SK-N-SH (cell line): ENCODE measurements around the gene LILRB3. TPM values are rescaled to one million over a fixed set of nuclear protein-coding genes. Genes with fewer than 3 reads are reported as not detected.

Experiments used
- CTCF ChIA-PET: fragments of 300-600, 350-600 bp; formaldehyde crosslinking; extraction: SDS; loops from one replicate; lab custom pipeline; 2021; lab: Yijun Ruan, JAX
- POLR2A ChIA-PET: fragments of 350-600 bp; sonication (Branson Sonifier 250); formaldehyde crosslinking; extraction: SDS; loops from one replicate; lab custom pipeline; 2020; ENCODE audit warnings: antibody characterized with exemption, inconsistent platforms; lab: Yijun Ruan, JAX
- DNase-seq: peaks from one replicate; pipeline ENCODE4 v3.0.0; 2012
- H2AFZ ChIP-seq: fragments of 200-600 bp; sonication (generic); 2 replicates; pipeline ENCODE4 v1.8.1; 2016; ENCODE audit warnings: antibody characterized with exemption, mild to moderate bottlenecking, low read depth
- H3F3A ChIP-seq: fragments of 200-600 bp; sonication (generic); replicated peaks from 2 replicates; pipeline ENCODE3; 2016; ENCODE audit warnings: antibody characterized with exemption, mild to moderate bottlenecking; ENCODE audit not compliant: insufficient read depth
- H3K27ac ChIP-seq, 2 experiments: fragments of 200-500 bp in 1 of 2; fragments of 200-600 bp in 1 of 2; sonication (Bioruptor generic) in 1 of 2; sonication (generic), shearing (Covaris generic) in 1 of 2; 2 replicates each; pipeline versions ENCODE4 v1.5.1 to v1.6.1; 2014 to 2016; ENCODE audit warnings: low read depth in 2 of 2, inconsistent platforms in 1 of 2, low read length in 1 of 2, mild to moderate bottlenecking in 1 of 2, mixed read lengths in 1 of 2
- H3K27me3 ChIP-seq: fragments of 200-600 bp; sonication (generic), shearing (Covaris generic); 2 replicates; pipeline ENCODE4 v1.6.1; 2016; ENCODE audit warnings: mixed run types; ENCODE audit not compliant: insufficient read depth
- H3K36me3 ChIP-seq, 2 experiments: fragments of 200-500 bp in 1 of 2; fragments of 200-600 bp in 1 of 2; sonication (Bioruptor generic) in 1 of 2; sonication (generic) in 1 of 2; replicated peaks in 1 of 2; 2 replicates each; pipeline versions ENCODE3 to v1.5.1; 2014 to 2016; ENCODE audit warnings: low read length in 1 of 2, mild to moderate bottlenecking in 1 of 2; ENCODE audit not compliant: insufficient read depth in 2 of 2, control insufficient read depth in 1 of 2
- H3K4me1 ChIP-seq, 2 experiments: fragments of 200-500 bp in 1 of 2; fragments of 200-600 bp in 1 of 2; sonication (Bioruptor generic) in 1 of 2; sonication (generic), shearing (Covaris generic) in 1 of 2; 2 replicates each; pipeline versions ENCODE4 v1.5.1 to v1.6.1; 2014 to 2016; ENCODE audit warnings: low read depth in 1 of 2, low read length in 1 of 2, mixed run types in 1 of 2; ENCODE audit not compliant: insufficient read depth in 2 of 2, control insufficient read depth in 1 of 2
- H3K4me2 ChIP-seq: fragments of 200-600 bp; sonication (generic), shearing (Covaris generic); 2 replicates; pipeline ENCODE4 v1.6.1; 2017; ENCODE audit warnings: mixed run types
- H3K4me3 ChIP-seq, 2 experiments: fragments of 200-500 bp in 1 of 2; fragments of 200-600 bp in 1 of 2; sonication (Bioruptor generic) in 1 of 2; sonication (generic), shearing (Covaris generic) in 1 of 2; 2 replicates each; pipeline versions ENCODE4 v1.5.1 to v1.8.1; 2014 to 2016; ENCODE audit warnings: low read depth in 2 of 2, inconsistent platforms in 1 of 2, low read length in 1 of 2, mild to moderate bottlenecking in 1 of 2, mixed read lengths in 1 of 2, moderate library complexity in 1 of 2
- H3K79me2 ChIP-seq: fragments of 200-600 bp; sonication (generic); 2 replicates; pipeline ENCODE4 v1.8.1; 2017; ENCODE audit warnings: mild to moderate bottlenecking; ENCODE audit not compliant: insufficient read depth
- H3K9ac ChIP-seq: fragments of 200-600 bp; sonication (generic); 2 replicates; pipeline ENCODE4 v1.6.1; 2017; ENCODE audit warnings: mixed run types
- H3K9me2 ChIP-seq: fragments of 200-600 bp; sonication (generic); 2 replicates; pipeline ENCODE4 v1.6.1; 2017; ENCODE audit warnings: mixed run types
- H3K9me3 ChIP-seq: fragments of 200-600 bp; sonication (generic); 2 replicates; pipeline ENCODE4 v1.6.1; 2017; ENCODE audit warnings: mixed run types, mild to moderate bottlenecking, moderate library complexity
- H4K20me1 ChIP-seq: fragments of 200-600 bp; sonication (generic); 2 replicates; pipeline ENCODE4 v1.6.1; 2017; ENCODE audit warnings: mild to moderate bottlenecking, mixed run types; ENCODE audit not compliant: insufficient read depth
- CHD2 ChIP-seq: fragments of 150-350 bp; IDR thresholded peaks from 2 replicates; pipeline ENCODE4 v1.6.1; 2018; ENCODE audit warnings: low read length; ENCODE audit not compliant: partially characterized antibody
- CTCF ChIP-seq: fragments of 200-600 bp; sonication (generic); IDR thresholded peaks from 2 replicates; pipeline ENCODE4 v1.6.1; 2017; ENCODE audit warnings: antibody characterized with exemption, mild to moderate bottlenecking, moderate library complexity
- EP300 ChIP-seq, 2 experiments: IDR thresholded peaks; 2 replicates each; pipeline versions ENCODE4 v1.4.0 to v1.6.1; 2012; ENCODE audit warnings: borderline replicate concordance in 1 of 2, low read depth in 1 of 2, low read length in 1 of 2
- EZH2phosphoT487 ChIP-seq: fragments of 200-600 bp; sonication (generic); IDR thresholded peaks from 2 replicates; pipeline ENCODE4 v1.6.1; 2017; ENCODE audit warnings: low read depth, mixed run types, mild to moderate bottlenecking, antibody characterized with exemption, moderate library complexity, borderline replicate concordance
- GATA2 ChIP-seq: sonication (generic); formaldehyde crosslinking; IDR thresholded peaks from 2 replicates; pipeline ENCODE4 v1.5.0; 2020; ENCODE audit warnings: mild to moderate bottlenecking, missing genetic modification reagents
- MXI1 ChIP-seq: IDR thresholded peaks from 2 replicates; pipeline ENCODE4 v1.6.1; 2012; ENCODE audit warnings: mild to moderate bottlenecking, low read depth, low read length, improper control_type of control experiment
- NFIC ChIP-seq: IDR thresholded peaks from 2 replicates; pipeline ENCODE4 v1.4.0; 2012; ENCODE audit warnings: borderline replicate concordance
- NRF1 ChIP-seq: IDR thresholded peaks from 2 replicates; pipeline ENCODE4 v1.6.1; 2012; ENCODE audit warnings: low read depth, mild to moderate bottlenecking, low read length
- PBX3 ChIP-seq: IDR thresholded peaks from 2 replicates; pipeline ENCODE4; 2012
- RAD21 ChIP-seq: IDR thresholded peaks from 2 replicates; pipeline ENCODE4 v1.6.1; 2012; ENCODE audit warnings: mild to moderate bottlenecking, low read length
- RXRA ChIP-seq: IDR thresholded peaks from 2 replicates; pipeline ENCODE4 v1.4.0; 2012; ENCODE audit warnings: low read depth, mild to moderate bottlenecking, borderline replicate concordance
- SIN3A ChIP-seq: IDR thresholded peaks from 2 replicates; pipeline ENCODE4 v1.6.1; 2012; ENCODE audit warnings: low read depth, mild to moderate bottlenecking, low read length, moderate library complexity, borderline replicate concordance
- SMC3 ChIP-seq: IDR thresholded peaks from 2 replicates; pipeline ENCODE4 v1.6.1; 2012; ENCODE audit warnings: low read depth, low read length, improper control_type of control experiment
- TEAD4 ChIP-seq: IDR thresholded peaks from 2 replicates; pipeline ENCODE4 v1.4.0; 2012; ENCODE audit warnings: mild to moderate bottlenecking, borderline replicate concordance; ENCODE audit not compliant: insufficient read depth
- YY1 ChIP-seq: IDR thresholded peaks from 2 replicates; pipeline ENCODE4 v1.4.0; 2012; ENCODE audit warnings: low read depth, mild to moderate bottlenecking
- ZBTB33 ChIP-seq: IDR thresholded peaks from 2 replicates; pipeline ENCODE4 v1.4.0; 2012; ENCODE audit warnings: low read depth, borderline replicate concordance
- WGBS: methylation state at CpG from one replicate; pipeline ENCODE4 v1.1.6; 2017; ENCODE audit warnings: low lambda C conversion rate; 5-methylcytosine and 5-hydroxymethylcytosine counted together
- polyA plus RNA-seq, 3 experiments: library from polyadenylated mRNA; depleted of rRNA; stranded (reverse); fragments of >200 nt; gene quantifications; 2 replicates each; pipeline ENCODE4 v1.2.3, GENCODE V29; 2012
- TF ChIP-seq, protein P1 (sequence below): IDR thresholded peaks from 2 replicates; pipeline ENCODE4 v1.4.0; 2012; ENCODE audit warnings: low read depth
- TF ChIP-seq, protein P2 (sequence below): IDR thresholded peaks from 2 replicates; pipeline ENCODE4 v1.4.0; 2012; ENCODE audit warnings: low read depth, borderline replicate concordance

The LILRB3 gene
- polyA plus RNA-seq, 1 of the 3 experiments (the other 2 are of a cell fraction), result not detected

DNA sequence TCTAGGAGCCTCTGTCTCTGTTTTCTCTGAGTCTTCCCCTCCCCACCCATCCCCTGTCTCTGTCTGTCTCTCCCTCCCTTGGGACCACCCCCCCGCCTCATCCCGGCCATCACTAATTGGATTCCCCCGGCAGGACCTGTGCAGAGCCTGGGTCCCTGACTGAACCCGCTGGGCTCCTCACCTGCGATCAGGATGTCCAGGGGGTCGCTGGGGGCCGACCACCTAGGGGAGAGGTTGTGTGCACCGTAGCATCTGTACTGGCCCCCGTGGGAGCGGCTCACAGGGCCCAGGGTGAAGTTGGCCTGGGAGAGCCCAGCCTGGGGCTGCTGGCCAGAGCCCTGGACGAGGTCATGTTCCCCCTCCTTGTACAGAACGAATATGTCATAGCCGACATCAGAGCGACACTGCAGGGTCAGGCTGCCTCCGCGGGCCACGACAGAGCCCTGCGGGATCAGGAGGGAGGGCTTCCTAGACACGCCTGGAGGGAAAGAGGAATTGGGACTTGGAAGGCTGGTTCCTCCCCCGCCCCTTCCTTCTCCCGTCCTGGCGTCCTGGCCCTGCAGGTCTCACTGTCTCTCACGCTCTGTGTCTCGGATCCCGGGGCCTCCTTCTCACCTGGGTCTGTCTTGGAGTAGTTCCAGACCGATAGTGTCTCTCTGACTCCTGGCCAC is 32.4 kb upstream of the LILRB3 start:
- Histone ChIP-seq H3K9me3 (no peaks in the 10 kb centered on the region), H3K79me2 (no peaks in the 10 kb centered on the region), H4K20me1 (no peaks in the 10 kb centered on the region), H3K4me3 (no peak overlapping the region), H3K36me3 (no peaks in the 10 kb centered on the region), H3K9me2 (no peaks in the 10 kb centered on the region), H3K4me1 (no peaks in the 10 kb centered on the region), H2AFZ (no peak overlapping the region), H3K27ac (no peak overlapping the region), H3K27me3 (peaks cover 84% of the 10 kb centered on the region), H3K9ac (no peak overlapping the region), H3K4me2 (no peak overlapping the region), H3F3A (peaks cover 2% of the 10 kb centered on the region)
- no peak for DNase-seq
- 15% methylated on average over 8 of the region's 26 CpGs for WGBS
- ChIA-PET CTCF (interaction anchor here (1.0 kb wide), 1 partner anchor 11 kb away, joined by 3 read pairs; no protein-coding TSS in a partner anchor), POLR2A (no interaction called here)
- TF ChIP-seq YY1, result no peak
- TF ChIP-seq CHD2, result no peak
- TF ChIP-seq SIN3A, result no peak
- TF ChIP-seq EZH2phosphoT487, result no peak
- no peak for TF ChIP-seq RAD21
- TF ChIP-seq PBX3, result no peak
- TF ChIP-seq ZBTB33, result no peak
- TF ChIP-seq EP300 (IDR thresholded peaks at IDR 0.05; ENCODE audit: borderline replicate concordance in 1 of 2, low read depth in 1 of 2, low read length in 1 of 2), result no peak
- TF ChIP-seq, protein P1, sequence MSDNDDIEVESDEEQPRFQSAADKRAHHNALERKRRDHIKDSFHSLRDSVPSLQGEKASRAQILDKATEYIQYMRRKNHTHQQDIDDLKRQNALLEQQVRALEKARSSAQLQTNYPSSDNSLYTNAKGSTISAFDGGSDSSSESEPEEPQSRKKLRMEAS, result no peak
- TF ChIP-seq RXRA, result no peak
- no peak for TF ChIP-seq NRF1
- TF ChIP-seq MXI1, result no peak
- no peak for TF ChIP-seq CTCF
- TF ChIP-seq, protein P2, sequence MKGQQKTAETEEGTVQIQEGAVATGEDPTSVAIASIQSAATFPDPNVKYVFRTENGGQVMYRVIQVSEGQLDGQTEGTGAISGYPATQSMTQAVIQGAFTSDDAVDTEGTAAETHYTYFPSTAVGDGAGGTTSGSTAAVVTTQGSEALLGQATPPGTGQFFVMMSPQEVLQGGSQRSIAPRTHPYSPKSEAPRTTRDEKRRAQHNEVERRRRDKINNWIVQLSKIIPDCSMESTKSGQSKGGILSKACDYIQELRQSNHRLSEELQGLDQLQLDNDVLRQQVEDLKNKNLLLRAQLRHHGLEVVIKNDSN, result no peak
- TF ChIP-seq NFIC, result no peak
- no peak for TF ChIP-seq SMC3
- TF ChIP-seq TEAD4, result no peak
- TF ChIP-seq GATA2 (CRISPR knock-in tag), result no peak
